Spleen (tissue), 11 donors: Measurements from ENCODE around the gene EGFR. TPM values are rescaled to one million over a fixed set of nuclear protein-coding genes. Genes with fewer than 3 reads are reported as not detected.

ENCODE experiments used
- DNase-seq: peaks from one replicate; pipeline ENCODE4 v3.0.0-alpha.2; 2020
- H3K27ac ChIP-seq, 8 donors: fragments of 200-600 bp; sonication (generic) in 7 of 8; 1 replicate in 4 of 8; 2 replicates in 4 of 8; pipeline versions ENCODE4 v1.5.0 to v1.8.0; 2016 to 2021; ENCODE audit warnings: inconsistent platforms in 4 of 8, mild to moderate bottlenecking in 4 of 8, moderate library complexity in 1 of 8
- H3K27me3 ChIP-seq, 7 donors: fragments of 200-600 bp; sonication (generic) in 6 of 7; replicated peaks in 1 of 7; 1 replicate in 4 of 7; 2 replicates in 3 of 7; pipeline versions ENCODE4 v1.5.0 to v1.8.0; 2016 to 2021; ENCODE audit warnings: inconsistent platforms in 3 of 7, mild to moderate bottlenecking in 1 of 7
- H3K36me3 ChIP-seq, 6 donors: fragments of 200-600 bp; sonication (generic) in 5 of 6; 1 replicate in 4 of 6; 2 replicates in 2 of 6; pipeline versions ENCODE4 v1.5.0 to v1.8.0; 2016 to 2021; ENCODE audit warnings: inconsistent platforms in 2 of 6
- H3K4me1 ChIP-seq, 6 donors: fragments of 200-600 bp; sonication (generic) in 5 of 6; 1 replicate in 3 of 6; 2 replicates in 3 of 6; pipeline versions ENCODE4 v1.5.0 to v1.8.0; 2016 to 2021; ENCODE audit warnings: inconsistent platforms in 3 of 6
- H3K4me3 ChIP-seq, 8 donors: fragments of 200-600 bp; sonication (generic) in 7 of 8; 1 replicate in 4 of 8; 2 replicates in 4 of 8; pipeline versions ENCODE4 v1.5.0 to v1.8.0; 2016 to 2021; ENCODE audit warnings: inconsistent platforms in 4 of 8, mild to moderate bottlenecking in 4 of 8, moderate library complexity in 2 of 8
- H3K9me3 ChIP-seq, 8 donors: fragments of 200-600 bp; sonication (generic) in 7 of 8; 1 replicate in 4 of 8; 2 replicates in 4 of 8; pipeline versions ENCODE4 v1.5.0 to v1.8.0; 2016 to 2021; ENCODE audit warnings: inconsistent platforms in 4 of 8
- CTCF ChIP-seq, 11 experiments: fragments of 200-600 bp in 7 of 11; fragments of 450-650 bp in 4 of 11; sonication (generic) in 4 of 11; IDR thresholded peaks in 8 of 11; conservative IDR thresholded peaks in 3 of 11; 1 replicate in 7 of 11; 2 replicates in 4 of 11; pipeline versions ENCODE4 v1.4.0 to v1.8.0; 2016 to 2021; ENCODE audit warnings: antibody characterized with exemption in 11 of 11, inconsistent platforms in 4 of 11, mild to moderate bottlenecking in 1 of 11
- POLR2A ChIP-seq, 3 donors: fragments of 450-650 bp; IDR thresholded peaks; one replicate each; pipeline ENCODE4 v1.5.1; 2017; ENCODE audit warnings: antibody characterized with exemption in 3 of 3, mild to moderate bottlenecking in 1 of 3
- POLR2AphosphoS5 ChIP-seq, 3 donors: sonication (generic); formaldehyde crosslinking; IDR thresholded peaks; one replicate each; pipeline ENCODE4 v1.5.1; 2017; ENCODE audit warnings: antibody characterized with exemption in 3 of 3
- WGBS, 5 donors: extraction: QIAGEN DNeasy Blood & Tissue Kit in 3 of 5; methylation state at CpG; one replicate each; pipeline versions ENCODE4 v1.1.5 to v1.1.7; 2013 to 2018; 5-methylcytosine and 5-hydroxymethylcytosine counted together
- intact Hi-C: fragments of 100-400 bp; cut with DNase I; formaldehyde crosslinking; loops from one replicate; pipeline ENCODE4 v1.15.0; 2023; ENCODE audit warnings: low total_unique reads
- polyA plus RNA-seq, 3 donors: library from polyadenylated mRNA; stranded (reverse); fragments of 200-250 nt; gene quantifications; one replicate each; pipeline ENCODE4 v1.2.1, GENCODE V29; 2013
- total RNA-seq, 7 donors: library from RNA; depleted of rRNA in 3 of 7; stranded (reverse); fragments of >200 nt in 3 of 7; fragmentation: NEBNext Ultra II Directional in 4 of 7; extraction: Animal tissue kit (Norgen Biotek cat#: 25700) in 4 of 7; gene quantifications; one replicate each; pipeline versions ENCODE4 v1.1.0 to v1.2.1, GENCODE V29; 2016 to 2021
- donor health status: healthy with polysubstance abuse.
- donor health status: DM: no; HTN: no; CAD: no; lungs with moderate emphysema.
- donor health status: DM: no; HTN: no; CAD: no.
- donor health status: Bipolar disorder and iron deficiency.
- donor health status: healthy.
- donor health status: DM: no; HTN: no; CAD: no.
- donor health status: DM: yes; HTN: yes; CAD: no.

Gene EGFR
- total and polyA plus RNA-seq, 10 donors, result 1.1 to 35.2 (median 24.5) TPM

GRCh38 chr7:55081068-55081467 is 62.3 kb downstream of the EGFR start:
- no peak for TF ChIP-seq CTCF (IDR thresholded peaks at IDR 0.05 in 8 of 11, conservative IDR thresholded peaks at IDR 0.05 in 3 of 11)
- no peak for TF ChIP-seq POLR2A (IDR thresholded peaks at IDR 0.05)
- no peak for TF ChIP-seq POLR2AphosphoS5 (IDR thresholded peaks at IDR 0.05)
- Histone ChIP-seq H3K27ac (no peak overlapping the region), H3K4me1 (peaks cover 1 to 25% (median 10%) of the 10 kb centered on the region in 6 donors), H3K36me3 (no peaks in the 10 kb centered on the region), H3K27me3 (peaks cover 0 to 26% (median 0%) of the 10 kb centered on the region in 7 donors), H3K4me3 (no peak overlapping the region), H3K9me3 (no peaks in the 10 kb centered on the region)
- DNase-seq, result no peak
- intact Hi-C loops, result no loop called here
- WGBS, 5 donors, result 71 to 87% (median 82%) methylated on average over 7 of the region's 7 CpGs

- Histone ChIP-seq H3K4me3 (no peak overlapping the region), H3K27me3 (peaks cover 0 to 26% (median 0%) of the 10 kb centered on the region in 7 donors), H3K9me3 (no peaks in the 10 kb centered on the region), H3K27ac (no peak overlapping the region), H3K36me3 (no peaks in the 10 kb centered on the region), H3K4me1 (peaks cover 6 to 25% (median 16%) of the 10 kb centered on the region in 6 donors)
- no peak for DNase-seq
- 60 to 76% (median 69%) methylated on average over 7 of the region's 7 CpGs for WGBS, 5 donors
- intact Hi-C loops, result no loop called here
- TF ChIP-seq POLR2A (IDR thresholded peaks at IDR 0.05) (no peak), POLR2AphosphoS5 (IDR thresholded peaks at IDR 0.05) (no peak), CTCF (IDR thresholded peaks at IDR 0.05 in 8 of 11, conservative IDR thresholded peaks at IDR 0.05 in 3 of 11) (no peak)
These were observed 62.8 kb downstream of the EGFR start for GRCh38 chr7:55081472-55082227.

GRCh38 chr7:55082228-55082603 is 63.4 kb downstream of the EGFR start:
- Histone ChIP-seq H3K27ac (no peak overlapping the region), H3K4me3 (no peak overlapping the region), H3K9me3 (no peaks in the 10 kb centered on the region), H3K36me3 (no peaks in the 10 kb centered on the region), H3K4me1 (peaks cover 12 to 31% (median 21%) of the 10 kb centered on the region in 6 donors), H3K27me3 (peaks cover 0 to 26% (median 0%) of the 10 kb centered on the region in 7 donors)
- DNase-seq, result no peak
- no peak for TF ChIP-seq POLR2A (IDR thresholded peaks at IDR 0.05)
- no peak for TF ChIP-seq CTCF (IDR thresholded peaks at IDR 0.05 in 8 of 11, conservative IDR thresholded peaks at IDR 0.05 in 3 of 11)
- TF ChIP-seq POLR2AphosphoS5 (IDR thresholded peaks at IDR 0.05), result no peak
- intact Hi-C loops, result no loop called here

GRCh38 chr7:55083206-55083605 is 64.4 kb downstream of the EGFR start:
- no peaks in the 10 kb centered on the region for H3K36me3 ChIP-seq
- no peak overlapping the region for H3K4me3 ChIP-seq
- DNase-seq, result no peak
- peaks cover 18 to 41% (median 28%) of the 10 kb centered on the region in 6 donors for H3K4me1 ChIP-seq
- 89 to 95% (median 92%) methylated on average over 7 of the region's 7 CpGs for WGBS, 5 donors
- no peak overlapping the region for H3K27ac ChIP-seq
- intact Hi-C loops, result no loop called here
- H3K27me3 ChIP-seq, result peaks cover 0 to 26% (median 0%) of the 10 kb centered on the region in 7 donors
- H3K9me3 ChIP-seq, result no peaks in the 10 kb centered on the region
- TF ChIP-seq CTCF (IDR thresholded peaks at IDR 0.05 in 8 of 11, conservative IDR thresholded peaks at IDR 0.05 in 3 of 11) (no peak), POLR2A (IDR thresholded peaks at IDR 0.05) (no peak), POLR2AphosphoS5 (IDR thresholded peaks at IDR 0.05) (no peak)
